Cardiac muscle cell (in vitro differentiated cells and primary cell): Measurements from ENCODE around the gene SND1. TPM values are rescaled to one million over a fixed set of nuclear protein-coding genes. Genes with fewer than 3 reads are reported as not detected.

Experiments used
- DNase-seq, 2 donors: peaks; one replicate each; pipeline versions ENCODE4 v3.0.0 to v3.0.0-alpha.2; 2010 to 2017; ENCODE audit warnings: low read depth in 1 of 2, low spot score in 1 of 2
- H3K27ac ChIP-seq: fragments of 200-600 bp; sonication (generic); 2 replicates; pipeline ENCODE4 v1.5.1; 2016
- H3K27me3 ChIP-seq: fragments of 200-600 bp; sonication (generic); 2 replicates; pipeline ENCODE4 v1.6.0; 2016; ENCODE audit warnings: control low read depth
- H3K36me3 ChIP-seq: fragments of 200-600 bp; sonication (generic); 2 replicates; pipeline ENCODE4 v1.5.1; 2016; ENCODE audit warnings: control low read depth
- H3K4me1 ChIP-seq: fragments of 200-600 bp; sonication (generic); 2 replicates; pipeline ENCODE4 v1.8.1; 2017; ENCODE audit warnings: low read depth, mild to moderate bottlenecking, mixed run types
- H3K4me3 ChIP-seq: fragments of 200-600 bp; sonication (generic); 2 replicates; pipeline ENCODE4 v1.5.1; 2016; ENCODE audit warnings: mild to moderate bottlenecking
- H3K9me3 ChIP-seq: fragments of 200-600 bp; sonication (generic); 2 replicates; pipeline ENCODE4 v1.5.1; 2017; ENCODE audit warnings: low read depth, mild to moderate bottlenecking, control low read depth
- CTCF ChIP-seq: IDR thresholded peaks from 2 replicates; pipeline ENCODE4 v1.5.1; 2012; ENCODE audit warnings: low read depth, mild to moderate bottlenecking, low read length
- polyA plus RNA-seq: library from polyadenylated mRNA; unstranded; fragments of >200 nt; fragmentation: Nextera tagmentation; extraction: Ambion mirVana; gene quantifications from 2 replicates; pipeline ENCODE4 v1.2.1, GENCODE V29; 2016
- total RNA-seq: library from RNA; depleted of rRNA; stranded (reverse); fragments of >200 nt; gene quantifications from 2 replicates; pipeline ENCODE4 v1.2.3, GENCODE V29; 2016

Gene SND1
- total and polyA plus RNA-seq, 2 experiments from 2014 or later, result 114 to 172 TPM

GRCh38 chr7:128113839-128114238 is 461.8 kb downstream of the SND1 start:
- H3K36me3 ChIP-seq, result no peaks in the 10 kb centered on the region
- no peak for DNase-seq
- no peak for TF ChIP-seq CTCF

GRCh38 chr7:128114806-128115205 is 462.8 kb downstream of the SND1 start:
- Histone ChIP-seq H3K4me3 (no peak overlapping the region), H3K4me1 (no peaks in the 10 kb centered on the region), H3K27ac (no peak overlapping the region), H3K9me3 (no peaks in the 10 kb centered on the region), H3K36me3 (no peaks in the 10 kb centered on the region), H3K27me3 (peaks cover 6% of the 10 kb centered on the region)
- no peak for DNase-seq
- no peak for TF ChIP-seq CTCF

More at GRCh38 chr7:128113839-128114238, 461.8 kb downstream of the SND1 start:
- no peaks in the 10 kb centered on the region for H3K9me3 ChIP-seq
- no peak overlapping the region for H3K27ac ChIP-seq
- H3K4me3 ChIP-seq, result no peak overlapping the region
- H3K27me3 ChIP-seq, result peaks cover 6% of the 10 kb centered on the region
- no peaks in the 10 kb centered on the region for H3K4me1 ChIP-seq

- TF ChIP-seq CTCF, result no peak
Observed at GRCh38 chr7:128115336-128115820, 463.4 kb downstream of the SND1 start.

GRCh38 chr7:128115821-128116723 is 464.1 kb downstream of the SND1 start:
- TF ChIP-seq CTCF, result no peak
- no peaks in the 10 kb centered on the region for H3K4me1 ChIP-seq
- H3K36me3 ChIP-seq, result no peaks in the 10 kb centered on the region
- no peaks in the 10 kb centered on the region for H3K9me3 ChIP-seq
- no peak for DNase-seq
- no peak overlapping the region for H3K27ac ChIP-seq
- H3K27me3 ChIP-seq, result peaks cover 6% of the 10 kb centered on the region
- no peak overlapping the region for H3K4me3 ChIP-seq

More at GRCh38 chr7:128115336-128115820, 463.4 kb downstream of the SND1 start:
- Histone ChIP-seq H3K4me1 (no peaks in the 10 kb centered on the region), H3K36me3 (no peaks in the 10 kb centered on the region), H3K27ac (no peak overlapping the region), H3K27me3 (peaks cover 6% of the 10 kb centered on the region), H3K9me3 (no peaks in the 10 kb centered on the region), H3K4me3 (no peak overlapping the region)
- DNase-seq, result no peak

GRCh38 chr7:128116740-128117139 is 464.7 kb downstream of the SND1 start:
- no peaks in the 10 kb centered on the region for H3K36me3 ChIP-seq
- H3K27me3 ChIP-seq, result peaks cover 6% of the 10 kb centered on the region
- no peaks in the 10 kb centered on the region for H3K4me1 ChIP-seq
- DNase-seq, result no peak
- H3K27ac ChIP-seq, result no peak overlapping the region
- TF ChIP-seq CTCF, result no peak
- H3K4me3 ChIP-seq, result no peak overlapping the region
- H3K9me3 ChIP-seq, result no peaks in the 10 kb centered on the region
